ENCODE measurements around the gene ULK2.

The ULK2 gene

DNA sequence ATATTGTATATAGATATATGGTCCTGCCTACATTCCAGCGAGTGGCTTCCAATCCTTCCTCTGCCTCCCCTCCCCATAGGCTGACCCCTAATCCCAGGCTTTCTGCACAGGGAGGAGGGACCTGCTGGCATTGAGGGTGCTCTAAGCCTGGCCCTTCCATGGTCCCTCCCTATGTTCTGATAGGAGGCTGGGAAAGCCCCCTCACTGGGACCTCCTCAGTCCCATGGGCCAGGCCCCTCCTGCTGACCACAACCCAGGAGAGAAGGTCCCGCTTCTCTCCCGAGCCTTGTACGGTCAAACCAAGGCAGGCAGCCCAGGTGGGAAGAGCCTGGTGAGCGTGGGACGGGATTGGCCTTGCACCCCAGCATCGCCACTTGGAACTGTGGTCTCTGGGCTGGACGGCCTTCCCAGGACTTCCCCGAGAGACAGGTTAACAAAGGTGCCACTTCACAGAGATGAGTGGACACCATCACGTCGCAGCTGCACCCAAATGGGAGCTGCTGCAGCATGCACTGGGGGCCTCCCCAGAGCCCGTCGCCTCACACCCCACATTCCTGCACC is 120.5 kb downstream of the ULK2 start:
- DNase-seq (ENCODE audit: low spot score): no peak

- DNase-seq (ENCODE audit: low spot score): no peak
These were observed 121.2 kb downstream of the ULK2 start for GRCh38 chr17:19746517-19746916.

DNA sequence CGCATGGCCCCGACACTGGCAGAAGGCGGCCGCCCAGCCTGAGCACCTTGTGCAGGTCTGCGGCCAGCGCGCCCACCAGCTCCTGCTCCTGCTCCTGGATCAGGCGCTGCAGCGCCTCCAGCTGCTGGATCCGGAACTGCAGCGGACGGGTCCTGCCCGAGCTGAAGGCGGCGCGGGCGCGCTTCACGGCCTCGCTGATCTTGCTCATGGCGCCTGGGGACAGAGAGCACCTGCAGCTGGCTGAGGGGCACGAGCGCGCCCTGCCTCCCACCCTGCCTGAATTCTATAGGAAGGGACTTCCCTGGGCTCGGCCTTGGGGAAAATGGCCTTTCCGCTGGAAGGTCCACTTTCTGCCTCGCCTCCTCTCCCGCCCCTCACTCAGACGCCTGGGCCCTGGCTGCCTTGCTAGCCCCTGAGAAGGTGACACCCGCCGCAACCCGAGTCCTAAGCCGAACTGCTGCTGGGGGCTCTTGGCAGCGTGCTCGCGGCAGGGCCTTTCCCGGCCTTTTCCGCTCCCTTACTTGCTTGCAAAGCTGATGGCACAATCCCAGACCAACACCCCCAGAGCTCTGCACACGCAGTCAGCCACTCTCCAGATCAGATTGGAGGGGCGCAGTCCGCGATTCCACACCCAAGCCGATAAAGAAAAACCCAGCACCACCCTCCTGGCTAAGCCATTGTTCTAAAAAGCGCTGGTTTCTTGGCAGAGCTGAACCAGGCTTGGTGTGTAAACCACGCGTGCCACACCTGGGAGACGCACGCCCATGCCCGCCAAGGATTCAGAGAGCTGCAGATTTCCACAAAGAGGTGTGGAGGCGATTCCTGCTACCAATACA is 122.6 kb downstream of the ULK2 start:
- DNase-seq (ENCODE audit: low spot score): no peak

- DNase-seq (ENCODE audit: low spot score): no peak
These were observed 123.2 kb downstream of the ULK2 start for GRCh38 chr17:19744492-19744891.

DNA sequence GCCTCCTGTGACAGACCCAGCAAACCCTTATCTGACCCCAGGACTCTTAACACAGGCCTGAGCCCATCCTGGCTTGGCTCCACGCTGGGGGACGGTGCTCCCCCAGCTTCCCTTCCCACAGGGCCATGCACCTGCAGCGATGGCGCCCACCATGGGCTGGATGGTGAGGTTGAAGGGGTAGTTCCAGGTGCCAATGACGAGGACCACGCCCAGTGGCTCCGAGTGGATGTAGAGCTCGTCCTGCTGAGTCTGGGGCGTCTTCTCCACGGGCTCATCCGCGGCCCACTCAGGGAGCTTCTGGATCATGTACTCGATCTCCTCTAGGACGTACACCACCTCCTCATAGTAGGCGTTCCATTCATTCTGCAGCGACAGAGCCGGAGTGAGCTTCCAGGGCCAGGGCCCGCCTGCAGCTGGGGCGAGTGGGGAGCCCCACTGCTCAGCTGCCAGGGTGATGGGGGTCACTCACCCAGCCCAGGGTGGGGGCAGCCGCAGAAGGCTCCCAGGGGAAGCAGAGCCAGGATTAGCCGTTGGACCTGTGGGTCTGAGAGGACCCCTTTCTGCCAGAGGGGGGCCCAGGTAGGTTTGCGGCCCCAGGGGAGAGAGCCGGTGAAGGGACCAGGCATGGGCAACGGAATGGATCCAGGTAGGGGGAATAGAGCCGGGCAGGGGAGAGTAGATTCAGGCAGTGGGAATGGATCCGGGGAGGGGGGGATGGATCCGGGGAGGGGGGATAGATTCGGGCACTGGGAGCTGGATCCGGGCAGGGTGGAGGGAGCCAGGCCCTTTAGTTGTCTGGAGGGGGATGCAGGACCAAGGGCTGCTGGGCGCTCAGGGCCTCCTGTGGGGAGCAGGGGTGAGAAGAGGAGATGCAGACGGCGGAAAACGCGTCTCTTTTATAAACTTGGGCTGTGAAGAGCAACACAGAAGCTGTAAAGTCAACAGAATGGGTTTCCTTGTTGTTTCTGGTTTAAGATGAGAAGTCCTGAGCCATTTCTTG is 124.3 kb downstream of the ULK2 start:
- DNase-seq (ENCODE audit: low spot score): no peak

DNA sequence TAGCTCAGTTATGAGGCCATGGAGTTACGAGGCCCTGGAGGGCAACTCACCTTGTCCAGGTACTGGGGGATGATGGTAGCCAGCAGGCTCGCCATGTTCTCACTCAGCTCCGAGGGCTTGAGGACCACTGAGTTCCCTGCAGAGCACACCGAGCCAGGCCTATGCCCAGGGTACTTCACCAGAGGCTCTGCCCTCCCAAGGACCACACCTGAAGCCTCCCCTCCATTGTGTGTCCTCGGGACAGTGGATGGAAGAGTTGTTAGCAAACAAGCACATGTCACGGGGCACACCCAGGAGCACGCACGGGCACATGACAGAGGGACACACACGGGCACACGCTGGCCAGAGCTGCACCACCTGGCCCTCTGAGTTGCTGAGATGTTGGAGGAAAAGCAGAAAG is 125.2 kb downstream of the ULK2 start:
- no peak for DNase-seq (ENCODE audit: low spot score)

- no peak for DNase-seq (ENCODE audit: low spot score)
These were observed 125.8 kb downstream of the ULK2 start for GRCh38 chr17:19741832-19742457.

GRCh38 chr17:19740933-19741332 is 126.8 kb downstream of the ULK2 start:
- no peak for DNase-seq (ENCODE audit: low spot score)

- no peak for DNase-seq (ENCODE audit: low spot score)
These were observed 128.2 kb downstream of the ULK2 start for GRCh38 chr17:19739241-19740201.

- DNase-seq (ENCODE audit: low spot score): no peak
These were observed 129.0 kb downstream of the ULK2 start for GRCh38 chr17:19738757-19739156.

DNA sequence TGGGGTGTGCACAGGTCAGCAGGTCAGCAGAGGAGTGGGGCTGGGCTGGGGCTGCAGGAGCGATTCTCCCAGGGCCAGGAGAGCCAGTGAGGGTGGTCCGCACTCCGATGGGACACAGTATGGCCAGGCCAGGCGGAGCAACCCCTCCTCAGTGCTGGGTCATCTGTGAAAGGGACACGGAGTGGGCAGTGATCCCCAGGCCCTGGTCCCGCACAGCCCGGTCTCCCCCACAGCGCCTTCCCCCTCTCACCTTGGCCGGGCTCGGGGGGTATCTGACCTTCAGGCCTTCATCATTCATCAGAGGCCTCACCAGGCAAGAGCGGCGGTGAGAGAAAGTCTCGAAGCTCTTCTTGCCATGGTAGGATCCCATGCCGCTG is 129.7 kb downstream of the ULK2 start:
- DNase-seq (ENCODE audit: low spot score): no peak

DNA sequence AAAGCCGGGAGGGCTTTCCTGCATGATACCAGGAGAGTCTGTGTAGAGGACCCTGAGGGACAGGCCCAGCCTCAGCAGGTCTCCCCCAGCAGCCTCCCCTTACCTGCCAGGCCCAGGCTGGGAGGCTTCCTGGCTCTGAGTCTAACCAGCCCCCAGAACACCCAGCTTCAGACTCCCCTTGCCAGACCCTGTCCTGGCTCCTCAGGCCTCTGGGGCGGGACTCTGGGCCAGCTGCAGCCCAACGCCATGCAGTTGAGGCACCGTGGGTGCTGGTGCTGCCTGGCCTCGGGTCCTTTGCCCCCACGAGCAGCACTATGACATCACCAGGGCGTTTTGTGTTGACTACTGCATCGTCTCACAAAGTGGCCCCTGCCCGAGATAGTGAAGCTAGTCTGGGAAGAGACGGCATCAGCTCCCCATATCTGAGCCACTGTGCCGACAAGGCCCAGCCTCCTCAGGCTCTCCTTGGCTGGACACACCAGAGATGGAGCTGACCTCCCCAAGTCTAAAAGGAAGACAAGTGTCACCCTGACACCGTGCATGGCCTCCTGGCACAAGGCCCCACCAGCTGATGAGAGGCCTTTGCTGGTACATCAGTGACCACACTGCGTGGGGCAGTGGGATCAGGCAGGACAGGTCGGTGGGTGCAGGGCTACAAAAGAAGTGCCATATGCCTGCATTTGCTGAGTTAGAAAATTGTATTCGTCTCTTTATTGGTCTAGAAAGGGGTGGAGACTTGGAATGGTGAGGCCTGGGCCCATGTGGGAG is 130.2 kb downstream of the ULK2 start:
- no peak for DNase-seq (ENCODE audit: low spot score)

GRCh38 chr17:19736071-19736470 is 131.7 kb downstream of the ULK2 start:
- no peak for DNase-seq (ENCODE audit: low spot score)

GRCh38 chr17:19733953-19734526 is 133.7 kb downstream of the ULK2 start:
- no peak for DNase-seq (ENCODE audit: low spot score)

DNA sequence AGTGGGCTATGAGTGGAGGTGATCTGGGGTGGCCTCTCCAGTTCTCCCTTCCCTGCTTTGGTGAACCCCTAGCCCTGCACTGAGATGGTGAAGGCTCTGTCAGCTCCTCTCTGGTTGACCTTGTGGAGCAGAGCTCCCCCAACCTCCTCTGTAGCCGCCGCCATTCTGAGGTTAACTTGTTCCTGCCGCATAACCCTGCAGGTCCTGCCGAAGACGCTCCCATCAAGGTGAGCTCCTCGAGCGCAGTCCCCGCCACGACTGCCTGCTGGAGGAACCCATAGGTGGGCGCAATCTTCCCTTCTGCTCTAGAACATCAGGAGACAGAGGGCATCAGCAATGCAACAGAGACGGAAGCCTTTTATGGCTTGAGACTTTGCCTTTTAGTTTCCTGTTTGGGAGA is 136.1 kb downstream of the ULK2 start:
- no peak for DNase-seq (ENCODE audit: low spot score)

GRCh38 chr17:19730843-19731242 is 136.9 kb downstream of the ULK2 start:
- DNase-seq (ENCODE audit: low spot score): no peak

DNA sequence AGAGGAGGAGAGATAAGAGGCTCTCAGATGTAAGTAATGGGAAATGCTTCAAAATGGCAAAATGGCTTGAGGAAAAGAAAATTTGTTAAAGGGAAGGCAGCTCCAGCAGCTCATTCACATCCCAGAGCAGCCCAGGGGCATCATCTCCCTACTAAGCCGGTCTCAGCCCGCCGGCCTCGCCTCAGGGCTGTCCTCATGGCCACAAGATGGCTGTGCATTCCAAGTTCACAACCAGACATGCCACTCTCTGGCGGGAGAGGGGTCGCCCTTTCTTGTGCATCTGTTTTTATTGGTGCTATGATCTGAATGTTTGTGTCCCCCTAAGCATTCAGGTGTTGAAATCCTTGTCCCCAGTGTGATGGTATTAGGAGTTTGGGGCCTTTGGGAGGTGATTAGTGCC is 137.8 kb downstream of the ULK2 start:
- no peak for DNase-seq (ENCODE audit: low spot score)

GRCh38 chr17:19728084-19728495 is 139.6 kb downstream of the ULK2 start:
- no peak for DNase-seq (ENCODE audit: low spot score)

DNA sequence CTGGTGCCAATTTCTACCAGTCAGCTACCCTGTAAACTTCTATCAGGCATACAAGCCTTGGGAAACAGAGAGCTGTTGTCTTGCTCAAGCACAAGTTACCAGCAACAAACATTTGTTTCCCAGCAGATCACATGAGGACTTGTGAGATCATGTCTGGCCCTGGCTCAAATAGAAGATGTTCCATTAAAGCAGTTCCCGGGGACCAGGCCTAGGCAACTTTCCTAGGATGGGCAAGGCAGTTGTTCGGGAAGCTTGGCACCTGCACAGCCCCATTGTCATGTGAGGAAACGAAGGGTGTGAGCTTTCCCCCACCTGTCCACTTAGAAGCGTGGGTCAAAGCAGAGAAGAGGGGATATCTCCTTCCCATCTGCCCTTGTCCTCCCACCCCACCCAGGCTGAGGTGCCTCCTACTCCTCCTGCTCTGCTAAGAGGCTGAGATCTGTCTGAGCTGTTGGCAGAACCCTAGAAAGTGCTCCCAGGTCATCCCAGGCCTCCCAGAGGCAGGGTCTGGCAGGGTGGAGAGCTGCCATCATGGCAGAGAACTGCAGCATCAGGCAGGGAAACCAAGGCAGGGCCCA is 140.1 kb downstream of the ULK2 start:
- no peak for DNase-seq (ENCODE audit: low spot score)
